ENCODE measurements around the gene HNF1B.
"Not testable (repeated sequence)": the region's sequence is repeated elsewhere in the genome, so short reads cannot be mapped to it uniquely, and the experiment has no call there.

The HNF1B gene

DNA sequence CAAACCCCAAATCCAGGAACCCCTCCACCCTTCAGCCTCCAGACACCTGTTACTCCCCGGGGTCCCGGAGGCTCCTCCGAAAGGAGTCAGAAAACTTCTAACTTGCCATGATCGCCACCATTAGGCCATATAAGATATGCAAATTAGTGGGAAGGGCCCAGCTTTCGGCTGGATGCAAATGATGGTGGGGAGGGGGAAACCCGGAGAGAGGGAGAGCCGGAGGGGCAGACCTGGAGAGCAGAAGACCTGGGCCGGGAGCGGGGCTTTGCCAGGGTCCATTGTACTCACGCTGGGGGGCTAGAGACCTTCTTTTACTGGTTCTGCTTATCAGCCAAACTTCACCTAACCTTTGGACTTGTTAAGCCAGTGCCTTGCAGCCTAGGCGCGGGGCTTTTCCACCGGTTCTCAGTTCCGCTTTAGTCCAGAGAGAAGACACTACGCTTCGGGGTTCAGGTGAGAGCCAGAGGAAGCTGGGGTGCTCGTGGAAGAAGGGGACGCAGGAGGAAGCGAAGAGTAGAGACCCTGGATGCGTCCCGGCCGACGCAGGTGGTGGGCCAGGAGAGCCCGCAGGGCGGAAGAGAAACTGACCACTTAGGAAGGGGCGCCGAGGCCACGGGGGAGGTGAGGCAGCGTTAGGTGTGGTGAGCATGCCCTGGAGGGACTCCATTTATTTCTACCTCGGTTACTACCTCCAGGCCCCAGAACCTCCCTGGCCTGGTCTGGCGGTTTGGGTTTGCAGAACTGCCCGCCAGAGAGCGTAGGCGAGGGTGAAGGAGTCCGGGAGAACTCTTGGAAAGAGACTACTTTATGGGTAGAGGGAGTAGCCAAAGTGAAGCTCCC is at the start of gene HNF1B:
Gene HNF1B (minus strand): TSS at position 99 of the 840 bp plus-strand sequence. CDS start 175 bp downstream, outside the sequence.
- Mint-ChIP-seq H3K27me3 (peaks cover 67% of the 10 kb centered on the region), H3K27ac (peak within 1 kb of the TSS; percentile 52), H3K4me3 (peak within 1 kb of the TSS; percentile 80), H3K36me3 (ENCODE audit: low read depth) (no peaks in the 10 kb centered on the region), H3K4me1 (ENCODE audit: low read depth) (peaks cover 35% of the 10 kb centered on the region), H3K9me3 (no peaks in the 10 kb centered on the region)

- Mint-ChIP-seq H3K9me3 (no peaks in the 10 kb centered on the region), H3K4me1 (ENCODE audit: low read depth) (peaks cover 7% of the 10 kb centered on the region), H3K4me3 (no peak overlapping the region), H3K27ac (no peak overlapping the region), H3K36me3 (ENCODE audit: low read depth) (no peaks in the 10 kb centered on the region), H3K27me3 (peaks cover 19% of the 10 kb centered on the region)
Measured at GRCh38 chr17:37792787-37793186, 47.9 kb upstream of the HNF1B start.

DNA sequence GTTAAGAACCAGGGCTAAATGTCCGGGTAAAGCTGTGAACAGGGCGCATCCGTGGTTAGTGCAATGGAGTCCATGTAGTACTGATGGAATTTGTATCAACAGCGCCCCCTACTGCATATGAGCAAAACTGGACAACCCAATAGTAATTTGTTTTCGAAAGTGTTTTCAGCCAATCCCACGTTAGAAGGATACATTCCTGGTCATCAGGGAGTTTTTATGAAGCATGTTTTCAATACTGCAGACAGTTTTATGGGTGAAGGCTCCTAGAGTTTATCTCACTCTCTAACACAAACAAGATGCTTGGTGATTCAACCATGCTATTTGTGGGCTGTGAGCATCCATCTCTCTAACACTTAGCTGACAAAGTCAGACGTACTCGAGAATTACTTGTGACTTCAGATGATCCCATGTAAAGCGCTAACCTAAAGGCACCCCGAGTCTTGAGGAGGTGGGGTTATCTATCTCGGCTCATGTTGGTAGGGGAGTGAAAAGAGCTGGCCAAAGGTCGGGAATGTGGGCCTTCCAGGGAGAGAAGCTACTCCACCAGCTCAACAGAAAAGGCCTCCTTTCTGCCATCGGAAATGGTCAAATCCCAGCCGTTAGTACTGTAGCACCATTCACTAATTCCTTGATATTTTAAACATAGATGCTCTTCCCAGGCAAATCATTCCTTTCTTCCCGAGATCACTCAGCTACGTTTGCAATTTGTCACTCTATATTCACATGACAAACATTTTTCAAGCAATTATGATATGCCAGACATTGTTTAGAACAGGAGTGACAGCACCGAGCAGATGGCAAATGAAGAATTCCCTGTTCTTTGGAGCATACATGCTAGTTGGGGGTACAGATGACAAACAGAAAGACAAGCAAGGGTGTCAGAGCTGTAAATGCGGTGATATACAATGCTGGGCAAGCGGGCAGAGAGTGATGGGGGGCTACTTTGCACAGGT is 46.9 kb upstream of the HNF1B start:
- H3K4me1 Mint-ChIP-seq (ENCODE audit: low read depth) = peaks cover 8% of the 10 kb centered on the region
- H3K4me3 Mint-ChIP-seq = no peak overlapping the region
- H3K36me3 Mint-ChIP-seq (ENCODE audit: low read depth) = no peaks in the 10 kb centered on the region
- H3K27me3 Mint-ChIP-seq = peaks cover 16% of the 10 kb centered on the region
- H3K9me3 Mint-ChIP-seq = no peaks in the 10 kb centered on the region
- H3K27ac Mint-ChIP-seq = peak overlapping the region; percentile 12

GRCh38 chr17:37789771-37790541 is 45.1 kb upstream of the HNF1B start:
- H3K4me3 Mint-ChIP-seq = no peak overlapping the region

GRCh38 chr17:37789021-37789565 is 44.2 kb upstream of the HNF1B start:
- H3K36me3 Mint-ChIP-seq (ENCODE audit: low read depth) = no peaks in the 10 kb centered on the region
- peaks cover 17% of the 10 kb centered on the region for H3K27me3 Mint-ChIP-seq
- H3K4me1 Mint-ChIP-seq (ENCODE audit: low read depth) = peaks cover 10% of the 10 kb centered on the region
- no peak overlapping the region for H3K27ac Mint-ChIP-seq
- H3K9me3 Mint-ChIP-seq = no peaks in the 10 kb centered on the region
- H3K4me3 Mint-ChIP-seq = no peak overlapping the region

More at GRCh38 chr17:37789771-37790541, 45.1 kb upstream of the HNF1B start:
- Mint-ChIP-seq H3K9me3 (no peaks in the 10 kb centered on the region), H3K27ac (no peak overlapping the region), H3K27me3 (peaks cover 16% of the 10 kb centered on the region), H3K36me3 (ENCODE audit: low read depth) (no peaks in the 10 kb centered on the region), H3K4me1 (ENCODE audit: low read depth) (peaks cover 10% of the 10 kb centered on the region)

DNA sequence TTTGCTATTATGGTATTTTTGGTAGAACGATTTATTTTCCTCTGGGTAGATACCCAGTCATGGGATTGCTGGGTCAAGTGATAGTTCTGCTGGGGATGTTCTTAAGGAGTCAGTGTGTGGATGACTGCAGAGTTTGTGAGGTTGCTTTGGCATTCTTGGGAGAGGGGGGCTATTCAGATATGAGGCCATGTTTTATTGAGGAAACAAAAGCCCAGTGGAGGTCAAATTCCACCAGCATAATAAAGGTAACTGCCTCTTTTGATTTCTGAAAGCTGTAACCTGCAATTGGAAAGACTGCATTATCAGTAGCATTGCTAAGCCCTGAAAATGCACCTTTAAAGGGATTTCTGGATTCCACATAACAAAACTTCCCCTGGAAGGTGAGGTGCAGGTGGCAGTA is 43.7 kb upstream of the HNF1B start:
- H3K27me3 Mint-ChIP-seq = peaks cover 22% of the 10 kb centered on the region
- no peak overlapping the region for H3K4me3 Mint-ChIP-seq
- H3K36me3 Mint-ChIP-seq (ENCODE audit: low read depth) = no peaks in the 10 kb centered on the region
- no peak overlapping the region for H3K27ac Mint-ChIP-seq
- H3K9me3 Mint-ChIP-seq = no peaks in the 10 kb centered on the region
- H3K4me1 Mint-ChIP-seq (ENCODE audit: low read depth) = peaks cover 10% of the 10 kb centered on the region

DNA sequence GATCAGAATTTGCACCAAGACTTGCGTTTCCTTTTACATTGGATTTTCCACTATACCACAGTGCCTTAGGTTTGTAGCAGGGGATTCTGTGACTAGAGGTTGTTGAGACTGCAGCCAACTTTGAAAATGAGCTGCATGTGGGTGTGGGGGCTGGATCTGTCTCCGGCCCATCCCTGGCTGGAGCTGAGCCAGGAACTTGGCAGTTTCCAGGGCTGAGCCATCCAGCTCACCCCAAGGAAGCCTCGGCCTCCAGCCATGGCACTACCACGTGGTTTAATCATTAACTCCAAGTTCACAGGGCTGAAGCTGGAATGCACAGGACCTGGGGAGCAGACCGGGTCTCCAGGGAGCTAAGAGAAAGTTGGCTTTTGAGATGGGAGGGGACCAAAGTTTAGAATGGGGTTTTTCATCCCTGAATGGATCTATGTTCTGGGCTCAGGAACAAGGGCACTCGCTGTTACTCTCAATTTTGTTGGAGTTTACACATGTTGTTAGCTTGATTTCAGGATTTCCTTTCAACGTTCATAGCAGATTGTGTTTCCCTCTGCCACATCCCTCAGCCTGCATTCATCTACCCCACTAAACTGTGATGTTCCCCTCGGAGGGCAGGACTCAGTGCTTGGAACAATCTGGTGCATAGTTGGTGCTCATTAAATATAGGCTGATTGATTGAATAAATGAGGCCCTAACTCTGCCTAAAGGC is 42.3 kb upstream of the HNF1B start:
- H3K4me3 Mint-ChIP-seq = no peak overlapping the region

GRCh38 chr17:37786481-37786880 is 41.6 kb upstream of the HNF1B start:
- peaks cover 22% of the 10 kb centered on the region for H3K4me1 Mint-ChIP-seq (ENCODE audit: low read depth)
- H3K9me3 Mint-ChIP-seq = no peaks in the 10 kb centered on the region
- H3K27ac Mint-ChIP-seq = no peak overlapping the region
- H3K4me3 Mint-ChIP-seq = no peak overlapping the region
- no peaks in the 10 kb centered on the region for H3K36me3 Mint-ChIP-seq (ENCODE audit: low read depth)
- peaks cover 23% of the 10 kb centered on the region for H3K27me3 Mint-ChIP-seq

More for the DNA sequence above, 42.3 kb upstream of the HNF1B start:
- Mint-ChIP-seq H3K9me3 (no peaks in the 10 kb centered on the region), H3K4me1 (ENCODE audit: low read depth) (peaks cover 18% of the 10 kb centered on the region), H3K27ac (no peak overlapping the region), H3K36me3 (ENCODE audit: low read depth) (no peaks in the 10 kb centered on the region), H3K27me3 (peaks cover 25% of the 10 kb centered on the region)

- Mint-ChIP-seq H3K4me1 (ENCODE audit: low read depth) (peaks cover 36% of the 10 kb centered on the region), H3K27me3 (peaks cover 13% of the 10 kb centered on the region), H3K27ac (peak overlapping the region; percentile 34)
- H3K9me3 Mint-ChIP-seq; H3K4me3 Mint-ChIP-seq; H3K36me3 Mint-ChIP-seq (ENCODE audit: low read depth): not testable (repeated sequence)
Measured at GRCh38 chr17:37782460-37782859, 37.6 kb upstream of the HNF1B start.

DNA sequence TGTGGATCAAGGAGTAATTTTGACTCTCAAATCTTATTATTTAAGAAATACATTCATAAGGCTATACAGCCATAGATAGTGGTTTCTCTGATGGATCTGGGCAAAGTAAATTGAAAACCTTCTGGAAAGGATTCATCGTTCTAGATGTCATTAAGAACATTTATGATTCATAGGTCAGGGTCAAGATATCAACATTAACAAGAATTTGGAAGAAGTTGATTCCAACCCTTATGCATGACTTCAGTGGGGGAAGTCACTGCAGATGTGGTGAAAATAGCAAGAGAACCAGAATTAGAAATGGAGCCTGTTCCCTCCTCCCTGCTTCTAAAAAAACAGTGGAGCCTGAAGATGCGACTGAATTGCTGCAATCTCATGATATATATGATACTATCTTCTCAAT is 36.6 kb upstream of the HNF1B start:
- Mint-ChIP-seq H3K9me3 (no peaks in the 10 kb centered on the region), H3K27ac (peak overlapping the region; percentile 1), H3K4me1 (ENCODE audit: low read depth) (peaks cover 34% of the 10 kb centered on the region), H3K4me3 (no peak overlapping the region), H3K36me3 (ENCODE audit: low read depth) (no peaks in the 10 kb centered on the region), H3K27me3 (peaks cover 13% of the 10 kb centered on the region)

- Mint-ChIP-seq H3K27me3 (peaks cover 13% of the 10 kb centered on the region), H3K9me3 (no peaks in the 10 kb centered on the region), H3K36me3 (ENCODE audit: low read depth) (no peaks in the 10 kb centered on the region), H3K4me1 (ENCODE audit: low read depth) (peaks cover 51% of the 10 kb centered on the region), H3K4me3 (no peak overlapping the region), H3K27ac (no peak overlapping the region)
Measured at GRCh38 chr17:37779554-37779953, 34.7 kb upstream of the HNF1B start.

GRCh38 chr17:37774504-37774903 is 29.6 kb upstream of the HNF1B start:
- Mint-ChIP-seq H3K9me3 (no peaks in the 10 kb centered on the region), H3K27me3 (peaks cover 14% of the 10 kb centered on the region), H3K27ac (peak overlapping the region; percentile 96), H3K4me1 (ENCODE audit: low read depth) (peaks cover 75% of the 10 kb centered on the region), H3K4me3 (peak overlapping the region; percentile 33), H3K36me3 (ENCODE audit: low read depth) (no peaks in the 10 kb centered on the region)

GRCh38 chr17:37772982-37773381 is 28.1 kb upstream of the HNF1B start:
- Mint-ChIP-seq H3K36me3 (ENCODE audit: low read depth) (no peaks in the 10 kb centered on the region), H3K27me3 (peaks cover 15% of the 10 kb centered on the region), H3K9me3 (no peaks in the 10 kb centered on the region), H3K27ac (peak overlapping the region; percentile 96), H3K4me3 (peak overlapping the region; percentile 37), H3K4me1 (ENCODE audit: low read depth) (peaks cover 82% of the 10 kb centered on the region)
